GM12864 (cell line): Measurements from ENCODE around the gene FBN1.

ENCODE experiments used
- DNase-seq: peaks from one replicate; pipeline ENCODE4 v3.0.0-alpha.2; 2011; ENCODE audit warnings: low read depth
- H3K4me3 ChIP-seq: 2 replicates; pipeline ENCODE4 v1.5.1; 2011; ENCODE audit warnings: mild to moderate bottlenecking, low read depth, low read length, control low read depth
- TF ChIP-seq, protein P1 (sequence below): IDR thresholded peaks from 2 replicates; pipeline ENCODE4 v1.5.1; 2011; ENCODE audit warnings: low read depth, mild to moderate bottlenecking, moderate library complexity, low read length, control low read depth, inconsistent platforms; ENCODE audit errors: missing control alignments

The FBN1 gene

DNA sequence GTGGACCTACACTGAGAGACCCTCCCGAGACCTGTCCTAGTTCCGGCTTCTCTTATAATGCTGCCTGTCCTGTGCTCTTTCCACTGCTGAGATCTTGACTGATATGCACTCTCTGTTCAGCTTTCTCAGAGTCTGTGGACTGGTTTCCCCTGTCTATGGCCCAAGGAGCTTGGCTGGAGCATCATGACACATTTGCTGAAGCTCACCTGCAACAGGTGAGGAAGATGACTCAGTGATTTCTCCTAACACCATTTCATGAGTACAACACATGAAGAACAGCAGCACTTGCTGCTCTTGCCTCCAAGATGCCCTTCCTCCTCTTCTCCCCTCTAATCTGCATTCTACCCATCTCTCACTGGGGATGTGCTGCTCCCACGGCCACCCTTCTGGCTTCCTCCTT lies 222.2 kb downstream of the FBN1 start:
- H3K4me3 ChIP-seq = no peak overlapping the region
- no peak for DNase-seq
- TF ChIP-seq, protein P1, sequence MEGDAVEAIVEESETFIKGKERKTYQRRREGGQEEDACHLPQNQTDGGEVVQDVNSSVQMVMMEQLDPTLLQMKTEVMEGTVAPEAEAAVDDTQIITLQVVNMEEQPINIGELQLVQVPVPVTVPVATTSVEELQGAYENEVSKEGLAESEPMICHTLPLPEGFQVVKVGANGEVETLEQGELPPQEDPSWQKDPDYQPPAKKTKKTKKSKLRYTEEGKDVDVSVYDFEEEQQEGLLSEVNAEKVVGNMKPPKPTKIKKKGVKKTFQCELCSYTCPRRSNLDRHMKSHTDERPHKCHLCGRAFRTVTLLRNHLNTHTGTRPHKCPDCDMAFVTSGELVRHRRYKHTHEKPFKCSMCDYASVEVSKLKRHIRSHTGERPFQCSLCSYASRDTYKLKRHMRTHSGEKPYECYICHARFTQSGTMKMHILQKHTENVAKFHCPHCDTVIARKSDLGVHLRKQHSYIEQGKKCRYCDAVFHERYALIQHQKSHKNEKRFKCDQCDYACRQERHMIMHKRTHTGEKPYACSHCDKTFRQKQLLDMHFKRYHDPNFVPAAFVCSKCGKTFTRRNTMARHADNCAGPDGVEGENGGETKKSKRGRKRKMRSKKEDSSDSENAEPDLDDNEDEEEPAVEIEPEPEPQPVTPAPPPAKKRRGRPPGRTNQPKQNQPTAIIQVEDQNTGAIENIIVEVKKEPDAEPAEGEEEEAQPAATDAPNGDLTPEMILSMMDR = no peak

DNA sequence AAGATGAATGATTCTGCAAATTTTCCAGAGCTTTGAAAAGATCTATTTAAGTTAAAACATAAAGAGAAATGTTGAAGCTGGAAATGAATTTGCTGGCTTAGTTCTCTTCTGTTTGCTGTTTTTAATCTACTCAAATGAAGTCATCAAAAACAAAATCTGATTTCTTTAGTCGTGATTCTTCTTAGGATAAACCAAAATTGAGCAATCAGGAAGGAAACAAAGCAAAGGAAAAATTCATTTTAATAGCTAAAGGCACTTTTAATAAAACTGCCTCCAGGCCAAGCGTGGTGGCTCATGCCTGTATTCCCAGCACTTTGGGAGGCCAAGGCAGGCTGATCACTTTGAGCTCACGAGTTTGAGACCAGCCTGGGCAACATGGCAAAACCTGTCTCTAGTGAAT lies 223.1 kb downstream of the FBN1 start:
- TF ChIP-seq, protein P1 = no peak
- no peak overlapping the region for H3K4me3 ChIP-seq
- DNase-seq = no peak

DNA sequence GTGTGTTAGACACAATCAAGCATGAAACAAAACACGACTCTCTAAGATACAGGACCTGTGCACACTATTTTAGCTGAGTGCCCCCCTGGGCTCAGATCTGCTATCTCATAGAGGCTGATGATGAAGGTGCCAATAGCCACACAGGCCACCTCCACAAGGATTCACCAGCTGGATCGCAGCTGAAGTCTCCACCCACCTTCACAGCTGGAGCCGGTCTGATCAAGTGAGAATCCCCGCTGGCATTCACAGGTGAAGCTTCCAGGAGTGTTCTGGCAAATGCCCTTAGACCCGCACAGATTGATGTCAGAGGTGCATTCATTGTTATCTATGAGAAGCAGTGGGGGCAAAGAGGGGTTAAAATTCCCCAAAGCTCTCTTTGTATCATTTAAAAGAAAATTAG lies 224.1 kb downstream of the FBN1 start:
- no peak for DNase-seq
- no peak overlapping the region for H3K4me3 ChIP-seq
- TF ChIP-seq, protein P1 = no peak

DNA sequence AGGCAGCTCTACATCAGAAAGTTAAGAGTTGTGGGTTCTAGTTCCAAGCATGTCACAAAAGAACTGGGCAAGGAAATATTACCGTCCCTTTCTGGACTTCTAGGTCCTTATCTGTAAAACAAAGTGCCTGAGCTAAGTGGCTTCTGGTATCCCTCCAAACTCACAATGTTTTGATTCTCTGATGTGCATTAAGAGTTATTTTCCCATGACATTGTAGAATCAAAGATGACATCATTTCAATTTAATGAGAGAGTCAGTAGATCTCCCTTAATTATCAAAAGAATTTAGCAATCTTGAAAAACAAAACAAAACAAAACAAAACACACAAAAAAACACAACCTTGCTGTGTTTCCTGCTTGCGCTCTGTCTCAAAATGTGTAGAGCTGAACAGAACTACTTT lies 225.6 kb downstream of the FBN1 start:
- TF ChIP-seq, protein P1 = no peak
- no peak for DNase-seq
- no peak overlapping the region for H3K4me3 ChIP-seq

DNA sequence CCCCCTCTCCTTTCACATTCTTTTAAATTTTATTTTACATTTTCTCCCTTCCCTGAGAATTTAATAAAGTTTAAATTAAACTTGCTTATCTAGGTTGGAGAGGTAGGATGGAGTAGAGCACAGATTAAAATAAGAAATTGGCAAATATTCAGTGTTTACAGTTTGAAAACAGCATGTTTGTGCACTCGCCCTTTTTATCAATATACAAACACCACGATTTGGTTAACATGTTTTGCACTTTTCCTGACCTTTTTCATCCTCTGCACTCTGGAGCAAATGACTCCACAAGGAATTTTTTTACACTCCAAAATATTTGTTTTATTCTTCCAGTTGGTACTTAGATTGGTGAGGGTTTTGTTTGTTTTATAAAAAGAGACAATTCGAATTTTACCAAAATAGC lies 227.2 kb downstream of the FBN1 start:
- no peak overlapping the region for H3K4me3 ChIP-seq
- TF ChIP-seq, protein P1 = no peak
- DNase-seq = no peak

DNA sequence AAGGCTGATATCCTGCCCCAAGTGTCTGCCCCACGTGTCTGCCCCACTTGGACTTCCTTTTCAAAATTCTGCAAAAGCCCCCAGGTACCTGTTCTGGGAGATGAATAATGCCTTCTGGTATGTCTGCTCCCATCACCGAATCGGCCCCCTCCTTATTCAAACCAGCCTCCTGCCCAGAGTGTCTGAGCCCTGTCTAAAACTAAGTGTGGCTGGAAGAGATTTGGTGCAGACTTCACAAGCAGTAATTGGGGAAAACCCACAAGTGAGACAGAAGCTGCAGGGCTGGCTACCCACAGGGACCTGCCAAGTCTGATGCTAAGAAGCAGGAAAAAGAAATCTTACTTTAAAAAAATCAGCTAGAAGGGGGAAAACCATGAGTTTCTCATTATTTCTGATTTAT lies 229.2 kb downstream of the FBN1 start:
- DNase-seq = no peak
- H3K4me3 ChIP-seq = no peak overlapping the region
- TF ChIP-seq, protein P1 = no peak

DNA sequence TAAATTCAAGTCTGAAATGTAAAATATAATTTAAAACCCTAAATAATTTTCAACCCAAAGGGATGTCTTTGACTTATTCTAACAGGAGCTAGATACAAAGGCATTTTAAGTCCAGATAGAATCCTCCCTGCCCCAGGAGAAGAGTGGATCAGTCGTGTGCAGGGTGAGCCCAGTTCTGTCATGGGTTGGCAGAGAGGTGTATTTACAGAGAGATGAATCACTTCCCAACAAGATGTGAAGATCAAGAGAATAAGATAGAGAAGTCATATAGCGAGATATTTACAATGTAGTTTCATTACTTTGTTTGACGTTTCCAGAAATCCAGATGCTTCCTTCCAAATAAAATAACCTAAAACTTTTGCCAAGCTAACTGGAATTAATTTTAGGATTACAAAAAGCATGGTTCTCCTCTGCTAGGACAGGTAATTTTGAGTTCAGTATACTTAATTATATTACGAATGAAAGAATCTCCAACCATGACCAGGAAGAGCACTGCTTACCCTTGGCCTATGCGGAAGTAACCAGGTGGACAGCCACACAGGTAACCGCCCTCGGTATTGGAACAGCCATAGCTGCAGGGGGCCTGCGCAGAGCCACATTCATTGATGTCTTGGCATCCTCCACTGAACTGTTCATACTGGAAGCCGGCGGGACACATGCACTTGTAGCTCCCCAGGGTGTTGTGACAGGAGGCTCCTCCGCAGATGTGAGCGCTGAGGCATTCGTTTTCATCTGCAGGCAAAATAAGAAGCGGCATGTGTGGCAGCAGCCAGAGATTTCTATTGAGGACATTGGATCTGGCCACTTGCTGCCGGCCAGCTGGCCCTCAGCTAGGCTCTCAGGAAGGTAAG lies 230.2 kb downstream of the FBN1 start:
- H3K4me3 ChIP-seq = no peak overlapping the region
- TF ChIP-seq, protein P1 = no peak

More for the DNA sequence above, 230.2 kb downstream of the FBN1 start:
- no peak for DNase-seq
